H9 (cell line): Measurements from ENCODE around the gene GPR50. TPM values are rescaled to one million over a fixed set of nuclear protein-coding genes. Genes with fewer than 3 reads are reported as not detected.

Source experiments
- DNase-seq: peaks from one replicate; pipeline ENCODE4 v3.0.0-alpha.2; 2017
- H2AFZ ChIP-seq: one replicate; pipeline ENCODE4 v1.6.1; 2013; ENCODE audit warnings: mild to moderate bottlenecking, low read length, control low read depth, moderate library complexity
- H2AK5ac ChIP-seq: 2 replicates; pipeline ENCODE4 v1.6.1; 2013; ENCODE audit warnings: low read length, control low read depth, mixed read lengths; ENCODE audit not compliant: insufficient read length
- H2BK120ac ChIP-seq: one replicate; pipeline ENCODE4 v1.6.1; 2013; ENCODE audit warnings: low read depth, mild to moderate bottlenecking, low read length, control low read depth, inconsistent platforms; ENCODE audit not compliant: poor library complexity, severe bottlenecking
- H2BK12ac ChIP-seq: 2 replicates; pipeline ENCODE4 v1.6.1; 2013; ENCODE audit warnings: low read length, control low read depth, mixed read lengths, low read depth; ENCODE audit not compliant: insufficient read length
- H2BK15ac ChIP-seq: 2 replicates; pipeline ENCODE4 v1.6.1; 2013; ENCODE audit warnings: low read depth, low read length, control low read depth
- H2BK20ac ChIP-seq: one replicate; pipeline ENCODE4 v1.6.1; 2013; ENCODE audit warnings: low read depth, mild to moderate bottlenecking, low read length, control low read depth, inconsistent platforms; ENCODE audit not compliant: poor library complexity, severe bottlenecking
- H2BK5ac ChIP-seq: 2 replicates; pipeline ENCODE4 v1.6.1; 2013; ENCODE audit warnings: low read length, control low read depth, mixed read lengths; ENCODE audit not compliant: insufficient read length
- H3K14ac ChIP-seq: 2 replicates; pipeline ENCODE4 v1.6.1; 2013; ENCODE audit warnings: low read length, control low read depth; ENCODE audit not compliant: insufficient read depth
- H3K18ac ChIP-seq: 2 replicates; pipeline ENCODE4 v1.6.1; 2013; ENCODE audit warnings: low read depth, mild to moderate bottlenecking, mixed read lengths, low read length, control low read depth; ENCODE audit not compliant: insufficient read length
- H3K23ac ChIP-seq: 2 replicates; pipeline ENCODE4 v1.6.1; 2013; ENCODE audit warnings: low read length, control low read depth, mixed read lengths, low read depth; ENCODE audit not compliant: insufficient read length
- H3K23me2 ChIP-seq: 2 replicates; pipeline ENCODE4 v1.6.1; 2013; ENCODE audit warnings: low read depth, mild to moderate bottlenecking, mixed read lengths, low read length, control low read depth; ENCODE audit not compliant: insufficient read length, poor library complexity, severe bottlenecking
- H3K27ac ChIP-seq: 2 replicates; pipeline ENCODE4 v1.5.1; 2013; ENCODE audit warnings: low read length, control low read depth, mixed read lengths, low read depth; ENCODE audit not compliant: insufficient read length
- H3K27me3 ChIP-seq: 2 replicates; pipeline ENCODE4 v1.6.1; 2013; ENCODE audit warnings: low read length, control low read depth, inconsistent platforms; ENCODE audit not compliant: insufficient read depth
- H3K4ac ChIP-seq: 2 replicates; pipeline ENCODE4 v1.6.1; 2013; ENCODE audit warnings: low read depth, mild to moderate bottlenecking, control low read depth, inconsistent platforms, low read length, moderate library complexity
- H3K4me1 ChIP-seq: 2 replicates; pipeline ENCODE4 v1.6.1; 2013; ENCODE audit warnings: low read length, control low read depth, inconsistent platforms; ENCODE audit not compliant: insufficient read depth
- H3K4me2 ChIP-seq: 2 replicates; pipeline ENCODE4 v1.6.1; 2013; ENCODE audit warnings: low read length, control low read depth, mixed read lengths; ENCODE audit not compliant: insufficient read length, insufficient read depth
- H3K56ac ChIP-seq: 2 replicates; pipeline ENCODE4 v1.6.1; 2013; ENCODE audit warnings: low read depth, mild to moderate bottlenecking, mixed read lengths, low read length, control low read depth; ENCODE audit not compliant: insufficient read length
- H3K79me1 ChIP-seq: 2 replicates; pipeline ENCODE4 v1.6.1; 2013; ENCODE audit warnings: low read depth, mild to moderate bottlenecking, moderate library complexity, low read length, control low read depth, inconsistent platforms; ENCODE audit not compliant: insufficient read depth, poor library complexity, severe bottlenecking
- H3K79me2 ChIP-seq: 2 replicates; pipeline ENCODE4 v1.6.1; 2013; ENCODE audit warnings: low read length, control low read depth, inconsistent platforms; ENCODE audit not compliant: insufficient read depth
- H3K9ac ChIP-seq: 2 replicates; pipeline ENCODE4 v1.6.1; 2013; ENCODE audit warnings: low read length, control low read depth, mixed read lengths; ENCODE audit not compliant: insufficient read length; ENCODE audit errors: extremely low read depth
- H3K9me3 ChIP-seq: one replicate; pipeline ENCODE4 v1.6.1; 2013; ENCODE audit warnings: low read depth, low read length, inconsistent platforms; ENCODE audit not compliant: control insufficient read depth
- H3T11ph ChIP-seq: one replicate; pipeline ENCODE4 v1.6.1; 2013; ENCODE audit warnings: mild to moderate bottlenecking, low read length, control low read depth, inconsistent platforms
- H4K20me1 ChIP-seq: one replicate; pipeline ENCODE4 v1.6.1; 2013; ENCODE audit not compliant: control insufficient read depth, insufficient read length, insufficient read depth
- H4K5ac ChIP-seq: 2 replicates; pipeline ENCODE4 v1.6.1; 2013; ENCODE audit warnings: low read depth, mild to moderate bottlenecking, mixed read lengths, low read length, control low read depth; ENCODE audit not compliant: insufficient read length
- H4K8ac ChIP-seq: replicated peaks from 2 replicates; pipeline ENCODE4 v1.6.1; 2013; ENCODE audit warnings: low read length, control low read depth, mixed read lengths, low read depth; ENCODE audit not compliant: insufficient read length
- H4K91ac ChIP-seq: 2 replicates; pipeline ENCODE4 v1.6.1; 2013; ENCODE audit warnings: low read depth, mild to moderate bottlenecking, moderate library complexity, mixed read lengths, low read length, control low read depth; ENCODE audit not compliant: insufficient read length
- H3K27ac Mint-ChIP-seq, 3 experiments: 2 replicates in 2 of 3; 3 replicates in 1 of 3; pipeline ENCODE4 v1.8.0; 2020 to 2021; ENCODE audit warnings: mixed read lengths in 3 of 3, mild to moderate bottlenecking in 1 of 3, moderate library complexity in 1 of 3
- H3K27me3 Mint-ChIP-seq: 2 replicates; pipeline ENCODE4 v1.8.0; 2021; ENCODE audit warnings: low read depth, mild to moderate bottlenecking, moderate library complexity, mixed read lengths
- H3K36me3 Mint-ChIP-seq, 3 experiments: 2 replicates in 2 of 3; 3 replicates in 1 of 3; pipeline ENCODE4 v1.8.0; 2020 to 2021; ENCODE audit warnings: low read depth in 3 of 3, mixed read lengths in 3 of 3; ENCODE audit not compliant: insufficient read depth in 1 of 3
- H3K4me1 Mint-ChIP-seq, 2 experiments: 2 replicates each; pipeline ENCODE4 v1.8.0; 2020; ENCODE audit warnings: mixed read lengths in 2 of 2
- H3K4me3 Mint-ChIP-seq, 2 experiments: 2 replicates in 1 of 2; 3 replicates in 1 of 2; pipeline ENCODE4 v1.8.0; 2020 to 2021; ENCODE audit warnings: mild to moderate bottlenecking in 2 of 2, mixed read lengths in 2 of 2, moderate library complexity in 1 of 2
- H3K9me3 Mint-ChIP-seq, 2 experiments: 2 replicates in 1 of 2; 3 replicates in 1 of 2; pipeline ENCODE4 v1.8.0; 2020; ENCODE audit warnings: mild to moderate bottlenecking in 2 of 2, mixed read lengths in 2 of 2, moderate library complexity in 1 of 2
- WGBS: extraction: QIAGEN DNeasy Blood & Tissue Kit; methylation state at CpG from one replicate; pipeline ENCODE4 v1.1.7; 2013; ENCODE audit warnings: missing lambda C conversion rate, low lambda C conversion rate, mixed read lengths; ENCODE audit not compliant: insufficient read length; ENCODE audit errors: extremely low coverage; 5-methylcytosine and 5-hydroxymethylcytosine counted together
- total RNA-seq: library from RNA; stranded (reverse); gene quantifications from 2 replicates; pipeline ENCODE4 v1.2.1, GENCODE V29; 2021
- TF ChIP-seq, protein P1 (sequence below): fragments of 200-600 bp; sonication (generic); conservative IDR thresholded peaks from 3 replicates; pipeline ENCODE4 v1.8.0; 2021; ENCODE audit warnings: antibody characterized with exemption, mild to moderate bottlenecking

Gene GPR50
- total RNA-seq, 1 experiment from 2014 or later: 12.2 TPM

DNA sequence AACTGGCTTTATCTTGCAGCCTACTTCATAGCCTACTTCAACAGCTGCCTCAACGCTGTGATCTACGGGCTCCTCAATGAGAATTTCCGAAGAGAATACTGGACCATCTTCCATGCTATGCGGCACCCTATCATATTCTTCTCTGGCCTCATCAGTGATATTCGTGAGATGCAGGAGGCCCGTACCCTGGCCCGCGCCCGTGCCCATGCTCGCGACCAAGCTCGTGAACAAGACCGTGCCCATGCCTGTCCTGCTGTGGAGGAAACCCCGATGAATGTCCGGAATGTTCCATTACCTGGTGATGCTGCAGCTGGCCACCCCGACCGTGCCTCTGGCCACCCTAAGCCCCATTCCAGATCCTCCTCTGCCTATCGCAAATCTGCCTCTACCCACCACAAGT is 4.0 kb downstream of the GPR50 start:
- H3K14ac ChIP-seq: no peak overlapping the region
- H2BK20ac ChIP-seq: no peak overlapping the region
- H3K4me1 Mint-ChIP-seq: peaks cover 35 to 39% of the 10 kb centered on the region in 2 experiments
- no peak overlapping the region for H4K8ac ChIP-seq
- H3K27me3 Mint-ChIP-seq: peaks cover 75% of the 10 kb centered on the region
- no peaks in the 10 kb centered on the region for H3K79me2 ChIP-seq
- H3K4ac ChIP-seq: no peak overlapping the region
- no peak overlapping the region for H2BK12ac ChIP-seq
- no peak overlapping the region for H3K18ac ChIP-seq
- H4K91ac ChIP-seq: no peak overlapping the region
- no peak overlapping the region for H3K23ac ChIP-seq
- H4K5ac ChIP-seq: no peak overlapping the region
- H3K4me3 Mint-ChIP-seq: no peak overlapping the region
- peaks cover 15% of the 10 kb centered on the region for H3K23me2 ChIP-seq
- H2AFZ ChIP-seq: no peak overlapping the region
- peaks cover 68 to 83% of the 10 kb centered on the region in 2 experiments for H3K9me3 Mint-ChIP-seq
- no peak overlapping the region for H3K27ac ChIP-seq
- no peak overlapping the region for H2BK120ac ChIP-seq
- no peak overlapping the region for H3K9ac ChIP-seq
- H3T11ph ChIP-seq: no peak overlapping the region
- WGBS: no CpG with 5 or more reads among the region's 18 CpGs
- H3K4me2 ChIP-seq: no peak overlapping the region
- H3K9me3 ChIP-seq: peaks cover 42% of the 10 kb centered on the region
- no peak overlapping the region for H2AK5ac ChIP-seq
- H3K56ac ChIP-seq: no peak overlapping the region
- DNase-seq: no peak
- peaks cover 13% of the 10 kb centered on the region for H3K27me3 ChIP-seq
- no peak overlapping the region for H2BK15ac ChIP-seq
- H3K36me3 Mint-ChIP-seq: peaks cover 13 to 22% (median 21%) of the 10 kb centered on the region in 3 experiments
- no peaks in the 10 kb centered on the region for H4K20me1 ChIP-seq
- no peak overlapping the region for H3K27ac Mint-ChIP-seq
- no peaks in the 10 kb centered on the region for H3K79me1 ChIP-seq
- no peak overlapping the region for H2BK5ac ChIP-seq
- TF ChIP-seq, protein P1, sequence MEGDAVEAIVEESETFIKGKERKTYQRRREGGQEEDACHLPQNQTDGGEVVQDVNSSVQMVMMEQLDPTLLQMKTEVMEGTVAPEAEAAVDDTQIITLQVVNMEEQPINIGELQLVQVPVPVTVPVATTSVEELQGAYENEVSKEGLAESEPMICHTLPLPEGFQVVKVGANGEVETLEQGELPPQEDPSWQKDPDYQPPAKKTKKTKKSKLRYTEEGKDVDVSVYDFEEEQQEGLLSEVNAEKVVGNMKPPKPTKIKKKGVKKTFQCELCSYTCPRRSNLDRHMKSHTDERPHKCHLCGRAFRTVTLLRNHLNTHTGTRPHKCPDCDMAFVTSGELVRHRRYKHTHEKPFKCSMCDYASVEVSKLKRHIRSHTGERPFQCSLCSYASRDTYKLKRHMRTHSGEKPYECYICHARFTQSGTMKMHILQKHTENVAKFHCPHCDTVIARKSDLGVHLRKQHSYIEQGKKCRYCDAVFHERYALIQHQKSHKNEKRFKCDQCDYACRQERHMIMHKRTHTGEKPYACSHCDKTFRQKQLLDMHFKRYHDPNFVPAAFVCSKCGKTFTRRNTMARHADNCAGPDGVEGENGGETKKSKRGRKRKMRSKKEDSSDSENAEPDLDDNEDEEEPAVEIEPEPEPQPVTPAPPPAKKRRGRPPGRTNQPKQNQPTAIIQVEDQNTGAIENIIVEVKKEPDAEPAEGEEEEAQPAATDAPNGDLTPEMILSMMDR: no peak
- H3K4me1 ChIP-seq: no peaks in the 10 kb centered on the region
